HCT116 (cell line): ENCODE results near the gene HOXD13. TPM values are rescaled to one million over a fixed set of nuclear protein-coding genes. Genes with fewer than 3 reads are reported as not detected.

Experiments
- ATAC-seq: fragments of 200-7000 bp; cut with Tn5 transposase; 2 replicates; pipeline ENCODE4 v1.9.1; 2020; ENCODE audit warnings: mild to moderate bottlenecking, moderate library complexity
- BruUV-seq: library from RNA; stranded (reverse); fragments of 400-500 nt; replicated peaks from 2 replicates; lab custom pipeline; 2021; lab: Mats Ljungman, UMichigan
- CTCF ChIA-PET: fragments of 300-600 bp; sonication (Branson Sonifier 250); formaldehyde crosslinking; loops from one replicate; lab custom pipeline; 2021; ENCODE audit warnings: antibody characterized with exemption; lab: Charles Lee
- POLR2A ChIA-PET: fragments of 300-600, 350-600 bp; sonication (Branson Sonifier 250); formaldehyde crosslinking; loops from one replicate; lab custom pipeline; 2021; ENCODE audit warnings: antibody characterized with exemption; lab: Charles Lee
- RAD21 ChIA-PET, 2 experiments: fragments of 300-600 bp; sonication (Branson Sonifier 250); formaldehyde crosslinking; loops; one replicate each; lab custom pipeline; 2023; ENCODE audit warnings: low total read pairs in 2 of 2; ENCODE audit not compliant: uncharacterized antibody in 2 of 2, unreplicated experiment in 2 of 2, low non-redundant PET in 1 of 2; lab: Charles Lee
- DNase-seq: peaks from one replicate; pipeline ENCODE4 v3.0.0-alpha.2; 2010; ENCODE audit warnings: low read depth, low spot score
- H2AFZ ChIP-seq: fragments of 200-600 bp; shearing (Covaris generic), sonication (generic); 2 replicates; pipeline ENCODE4 v1.6.1; 2017; ENCODE audit warnings: low read depth, mixed run types, mixed read lengths, antibody characterized with exemption, low read length; ENCODE audit not compliant: poor library complexity, severe bottlenecking
- H3K27ac ChIP-seq: 2 replicates; pipeline ENCODE4 v1.5.1; 2012; ENCODE audit warnings: low read depth, low read length
- H3K27me3 ChIP-seq: fragments of 200-600 bp; sonication (generic); 2 replicates; pipeline ENCODE4 v1.6.1; 2016; ENCODE audit warnings: mixed run types, low read length, mixed read lengths; ENCODE audit not compliant: insufficient read depth
- H3K36me3 ChIP-seq, 2 experiments: fragments of 200-500 bp in 1 of 2; fragments of 200-600 bp in 1 of 2; sonication (Bioruptor generic) in 1 of 2; sonication (generic) in 1 of 2; 2 replicates each; pipeline versions ENCODE4 v1.5.1 to v1.6.1; 2014 to 2016; ENCODE audit warnings: low read length in 2 of 2, inconsistent platforms in 1 of 2, mixed read lengths in 1 of 2, mixed run types in 1 of 2; ENCODE audit not compliant: insufficient read depth in 2 of 2, control insufficient read depth in 1 of 2
- H3K4me1 ChIP-seq, 2 experiments: fragments of 200-600 bp in 1 of 2; sonication (generic) in 1 of 2; 2 replicates each; pipeline versions ENCODE4 v1.5.1 to v1.6.1; 2012 to 2017; ENCODE audit warnings: low read length in 2 of 2, inconsistent platforms in 1 of 2, mild to moderate bottlenecking in 1 of 2, mixed read lengths in 1 of 2, mixed run types in 1 of 2, moderate library complexity in 1 of 2; ENCODE audit not compliant: insufficient read depth in 2 of 2, control insufficient read depth in 1 of 2
- H3K4me2 ChIP-seq: fragments of 200-600 bp; sonication (generic); 2 replicates; pipeline ENCODE4 v1.6.1; 2017; ENCODE audit warnings: mixed run types, low read length, mixed read lengths
- H3K4me3 ChIP-seq, 2 experiments: fragments of 200-600 bp in 1 of 2; sonication (generic) in 1 of 2; replicated peaks in 1 of 2; 2 replicates each; pipeline ENCODE4 v1.5.1; 2011 to 2016; ENCODE audit warnings: low read length in 2 of 2, control low read depth in 1 of 2, low read depth in 1 of 2, mild to moderate bottlenecking in 1 of 2, mixed read lengths in 1 of 2, mixed run types in 1 of 2
- H3K79me2 ChIP-seq: fragments of 200-600 bp; sonication (generic); 2 replicates; pipeline ENCODE4 v1.6.1; 2017; ENCODE audit warnings: mild to moderate bottlenecking, mixed run types, low read length, moderate library complexity, mixed read lengths; ENCODE audit not compliant: insufficient read depth
- H3K9ac ChIP-seq: fragments of 200-600 bp; sonication (generic); 2 replicates; pipeline ENCODE4 v1.6.1; 2016; ENCODE audit warnings: low read length, mixed read lengths
- H3K9me2 ChIP-seq: fragments of 200-600 bp; sonication (generic), shearing (Covaris generic); 2 replicates; pipeline ENCODE4 v1.6.1; 2017; ENCODE audit warnings: mixed run types, mild to moderate bottlenecking, moderate library complexity; ENCODE audit not compliant: insufficient read depth
- H3K9me3 ChIP-seq, 2 experiments: fragments of 200-500 bp in 1 of 2; fragments of 200-600 bp in 1 of 2; sonication (Bioruptor generic) in 1 of 2; sonication (generic) in 1 of 2; 2 replicates each; pipeline ENCODE4 v1.6.1; 2014 to 2017; ENCODE audit warnings: low read length in 2 of 2, mixed read lengths in 2 of 2, inconsistent platforms in 1 of 2, low read depth in 1 of 2, mild to moderate bottlenecking in 1 of 2, mixed run types in 1 of 2, moderate library complexity in 1 of 2; ENCODE audit not compliant: control insufficient read depth in 1 of 2, insufficient read depth in 1 of 2
- H4K20me1 ChIP-seq: fragments of 200-600 bp; sonication (generic), shearing (Covaris generic); 2 replicates; pipeline ENCODE4 v1.6.1; 2017; ENCODE audit warnings: mixed run types, mild to moderate bottlenecking, moderate library complexity; ENCODE audit not compliant: insufficient read depth
- ELF1 ChIP-seq: IDR thresholded peaks from 2 replicates; pipeline ENCODE4 v1.6.1; 2012; ENCODE audit warnings: low read depth, borderline replicate concordance
- EZH2 ChIP-seq: fragments of 200-600 bp; sonication (generic); IDR thresholded peaks from 2 replicates; pipeline ENCODE4 v1.6.1; 2017; ENCODE audit warnings: antibody characterized with exemption, mixed run types
- FOSL1 ChIP-seq: IDR thresholded peaks from 2 replicates; pipeline ENCODE4 v1.6.1; 2012; ENCODE audit warnings: low read depth
- JUND ChIP-seq: IDR thresholded peaks from 2 replicates; pipeline ENCODE4 v1.6.1; 2012
- MAX ChIP-seq: IDR thresholded peaks from 2 replicates; pipeline ENCODE4 v1.6.1; 2012
- POLR2AphosphoS5 ChIP-seq: IDR thresholded peaks from 2 replicates; pipeline ENCODE4 v1.6.1; 2011; ENCODE audit warnings: mild to moderate bottlenecking, low read depth, low read length, moderate library complexity
- RAD21 ChIP-seq: IDR thresholded peaks from 2 replicates; pipeline ENCODE4 v1.6.1; 2012; ENCODE audit warnings: low read depth, mild to moderate bottlenecking
- SRF ChIP-seq: IDR thresholded peaks from 2 replicates; pipeline ENCODE4 v1.6.1; 2012; ENCODE audit warnings: low read depth
- intact Hi-C: fragments of 100-400 bp; cut with micrococcal nuclease; formaldehyde crosslinking; loops from 2 replicates; pipeline ENCODE4 v1.10.0; 2022
- total RNA-seq: library from RNA; stranded (reverse); gene quantifications from one replicate; pipeline ENCODE4 v1.2.1, GENCODE V29; 2021; ENCODE audit not compliant: unreplicated experiment
- TF ChIP-seq, protein P1 (sequence below), 3 experiments: fragments of 200-600 bp in 1 of 3; sonication (generic) in 1 of 3; IDR thresholded peaks in 2 of 3; conservative IDR thresholded peaks in 1 of 3; 2 replicates each; pipeline ENCODE4 v1.5.1; 2012 to 2017; ENCODE audit warnings: low read depth in 2 of 3, low read length in 2 of 3, antibody characterized with exemption in 1 of 3, borderline replicate concordance in 1 of 3, control low read depth in 1 of 3, mild to moderate bottlenecking in 1 of 3, mixed read lengths in 1 of 3, mixed run types in 1 of 3, moderate library complexity in 1 of 3; ENCODE audit not compliant: insufficient read depth in 1 of 3

Gene HOXD13
- total RNA-seq, 1 experiment from 2014 or later, result not detected

GRCh38 chr2:176079285-176079830 lies 13.2 kb upstream of the HOXD13 start (continued):
- TF ChIP-seq SRF (no peak), FOSL1 (no peak), JUND (no peak), ELF1 (no peak), EZH2 (no peak)

DNA sequence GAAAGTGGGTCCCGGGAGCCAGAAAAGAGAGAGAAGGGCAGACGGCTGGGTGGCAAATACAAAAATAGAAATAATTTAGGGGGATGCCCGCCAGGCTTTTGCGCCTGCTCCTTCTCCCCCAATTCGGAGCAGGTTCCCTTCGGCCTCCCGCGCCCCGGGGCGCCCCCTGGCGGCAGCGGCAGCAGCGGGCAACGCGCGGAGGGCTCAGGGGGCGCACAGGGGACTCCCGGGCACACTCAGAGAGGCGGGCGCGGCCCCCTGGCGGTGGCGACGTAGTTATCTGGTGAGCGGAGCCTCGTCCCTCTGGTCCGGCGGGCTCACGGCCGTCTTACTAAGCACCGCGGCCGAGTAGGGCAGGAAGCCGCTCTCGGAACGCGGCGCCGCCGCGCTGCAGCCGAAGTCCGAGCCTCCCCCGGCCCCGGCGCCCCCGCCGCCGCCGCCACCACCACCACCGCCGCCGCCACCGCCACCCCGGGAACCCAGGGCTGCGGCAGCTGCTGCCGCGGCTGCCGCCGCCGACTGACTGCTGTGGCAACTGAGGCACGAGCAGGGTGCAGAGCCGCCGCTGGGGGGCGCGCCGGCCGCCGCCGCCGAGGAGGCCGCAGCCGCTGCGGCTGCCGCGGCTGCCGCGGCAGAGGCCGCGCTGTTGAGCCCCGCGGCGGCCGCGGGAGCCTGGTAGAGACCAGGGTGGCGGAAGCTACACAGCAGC lies 12.5 kb upstream of the HOXD13 start:
- intact Hi-C loops, result loop anchor here (1.0 to 5.0 kb wide), 3 partner anchors 390 to 1383 kb away; no protein-coding TSS in a partner anchor
- Histone ChIP-seq H2AFZ (peak overlapping the region; percentile 12), H3K79me2 (no peaks in the 10 kb centered on the region), H3K4me3 (peak overlapping the region; percentile 10 to 45), H3K9me2 (no peaks in the 10 kb centered on the region), H4K20me1 (no peaks in the 10 kb centered on the region), H3K36me3 (no peaks in the 10 kb centered on the region), H3K27ac (no peak overlapping the region; the same call in 1 of the 2 replicates), H3K4me2 (peak overlapping the region; percentile 61)
- DNase-seq (peak; percentile 59), ATAC-seq (peak; percentile 99)
- ChIA-PET RAD21 (interaction anchor here in 1 of 2 experiments (0.6 kb wide), 1 partner anchor 16 kb away, joined by 4 read pairs; no protein-coding TSS in a partner anchor), POLR2A (no interaction called here), CTCF (interaction anchor here (2.5 kb wide), 1 partner anchor 390 kb away, joined by 14 read pairs; no protein-coding TSS in a partner anchor)
- BruUV-seq, result no TSS peak
- TF ChIP-seq MAX (0 out of 2 replicates have a peak, but pooled peaks have one; percentile 17), JUND (no peak), RAD21 (peak; percentile 75), POLR2AphosphoS5 (no peak)
- TF ChIP-seq, protein P1, sequence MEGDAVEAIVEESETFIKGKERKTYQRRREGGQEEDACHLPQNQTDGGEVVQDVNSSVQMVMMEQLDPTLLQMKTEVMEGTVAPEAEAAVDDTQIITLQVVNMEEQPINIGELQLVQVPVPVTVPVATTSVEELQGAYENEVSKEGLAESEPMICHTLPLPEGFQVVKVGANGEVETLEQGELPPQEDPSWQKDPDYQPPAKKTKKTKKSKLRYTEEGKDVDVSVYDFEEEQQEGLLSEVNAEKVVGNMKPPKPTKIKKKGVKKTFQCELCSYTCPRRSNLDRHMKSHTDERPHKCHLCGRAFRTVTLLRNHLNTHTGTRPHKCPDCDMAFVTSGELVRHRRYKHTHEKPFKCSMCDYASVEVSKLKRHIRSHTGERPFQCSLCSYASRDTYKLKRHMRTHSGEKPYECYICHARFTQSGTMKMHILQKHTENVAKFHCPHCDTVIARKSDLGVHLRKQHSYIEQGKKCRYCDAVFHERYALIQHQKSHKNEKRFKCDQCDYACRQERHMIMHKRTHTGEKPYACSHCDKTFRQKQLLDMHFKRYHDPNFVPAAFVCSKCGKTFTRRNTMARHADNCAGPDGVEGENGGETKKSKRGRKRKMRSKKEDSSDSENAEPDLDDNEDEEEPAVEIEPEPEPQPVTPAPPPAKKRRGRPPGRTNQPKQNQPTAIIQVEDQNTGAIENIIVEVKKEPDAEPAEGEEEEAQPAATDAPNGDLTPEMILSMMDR (IDR thresholded peaks at IDR 0.05 in 2 of 3, conservative IDR thresholded peaks at IDR 0.05 in 1 of 3; ENCODE audit: borderline replicate concordance in 1 of 3, insufficient read depth in 1 of 3, low read depth in 2 of 3, low read length in 2 of 3), result peak; percentile 90 to 98 (median 97)
- TF ChIP-seq, all 23 proteins: peak for 3
- Histone ChIP-seq H3K9ac (no peak overlapping the region), H3K27me3 (no peaks in the 10 kb centered on the region), H3K4me1 (no peaks in the 10 kb centered on the region), H3K9me3 (no peaks in the 10 kb centered on the region; a peak in 1 of 4 replicates)
